Endothelial cell of hepatic sinusoid (primary cell): ENCODE measurements around the gene TRIM75.
"Not testable (repeated sequence)": the region's sequence is repeated elsewhere in the genome, so short reads cannot be mapped to it uniquely, and the experiment has no call there.

Source experiments
- in situ Hi-C: cut with HindIII; loops from 2 replicates; pipeline ENCODE4 v1.10.0; 2017; ENCODE audit warnings: low sequenced_read_pairs

TRIM75 gene

GRCh38 chr4:165053645-165054044 lies at the start of gene TRIM75:
TRIM75 (plus strand) TSS chr4:165053866; CDS start chr4:165059148, 5,282 bp downstream.
- in situ Hi-C loops: no loop called here

GRCh38 chr4:165005352-165005925 lies 48.2 kb upstream of the TRIM75 start:
- in situ Hi-C loops: no loop called here

- in situ Hi-C loops: no loop called here
Observed at GRCh38 chr4:165006456-165006855, 47.2 kb upstream of the TRIM75 start.

- in situ Hi-C loops: no loop called here
Observed at GRCh38 chr4:165006886-165007285, 46.8 kb upstream of the TRIM75 start.

- in situ Hi-C loops: no loop called here
Observed at GRCh38 chr4:165009493-165010227, 44.0 kb upstream of the TRIM75 start.

- in situ Hi-C loops: no loop called here
Observed at GRCh38 chr4:165010487-165010886, 43.2 kb upstream of the TRIM75 start.

- in situ Hi-C loops: no loop called here
Observed at GRCh38 chr4:165010991-165011390, 42.7 kb upstream of the TRIM75 start.

- in situ Hi-C loops: no loop called here
Observed at GRCh38 chr4:165011403-165011802, 42.3 kb upstream of the TRIM75 start.

- in situ Hi-C loops: no loop called here
Observed at GRCh38 chr4:165013691-165014090, 40.0 kb upstream of the TRIM75 start.

- in situ Hi-C loops: no loop called here
Observed at GRCh38 chr4:165016971-165017370, 36.7 kb upstream of the TRIM75 start.

- in situ Hi-C loops: not testable (repeated sequence)
Observed at GRCh38 chr4:165019995-165020394, 33.7 kb upstream of the TRIM75 start.

- in situ Hi-C loops: not testable (repeated sequence)
Observed at GRCh38 chr4:165025782-165026181, 27.9 kb upstream of the TRIM75 start.

GRCh38 chr4:165027762-165028402 lies 25.8 kb upstream of the TRIM75 start:
- in situ Hi-C loops: no loop called here

GRCh38 chr4:165031436-165032211 lies 22.0 kb upstream of the TRIM75 start, which contains the start of gene TRIM60:
TRIM60 (plus strand) TSS chr4:165031999; CDS start chr4:165040073, 8,074 bp downstream.
- in situ Hi-C loops: no loop called here

GRCh38 chr4:165048170-165048569 lies 5.5 kb upstream of the TRIM75 start:
- in situ Hi-C loops: no loop called here

- in situ Hi-C loops: no loop called here
Observed at GRCh38 chr4:165052627-165053026, 1.0 kb upstream of the TRIM75 start.

- in situ Hi-C loops: no loop called here
Observed at GRCh38 chr4:165055601-165056000, 1.9 kb downstream of the TRIM75 start.

GRCh38 chr4:165058666-165059065 lies 5.0 kb downstream of the TRIM75 start:
- in situ Hi-C loops: no loop called here

- in situ Hi-C loops: no loop called here
Observed at GRCh38 chr4:165059386-165059785, 5.7 kb downstream of the TRIM75 start.

GRCh38 chr4:165060938-165061337 lies 7.3 kb downstream of the TRIM75 start:
- in situ Hi-C loops: no loop called here

GRCh38 chr4:165070560-165070959 lies 16.9 kb downstream of the TRIM75 start:
- in situ Hi-C loops: no loop called here
